Thyroid gland (tissue), 4 donors: ENCODE measurements around the gene CASQ1. TPM values are rescaled to one million over a fixed set of nuclear protein-coding genes. Genes with fewer than 3 reads are reported as not detected.

Experiments
- DNase-seq, 2 donors: peaks; one replicate each; pipeline ENCODE4 v3.0.0-alpha.2; 2019
- H3K27ac ChIP-seq, 3 donors: fragments of 200-600 bp; sonication (generic); 1 replicate in 2 of 3; 2 replicates in 1 of 3; pipeline ENCODE4 v1.5.1; 2016 to 2019; ENCODE audit warnings: mild to moderate bottlenecking in 1 of 3, moderate library complexity in 1 of 3
- H3K27me3 ChIP-seq: fragments of 200-600 bp; sonication (generic); one replicate; pipeline ENCODE4 v1.5.1; 2019
- H3K36me3 ChIP-seq, 2 donors: fragments of 200-600 bp; sonication (generic); one replicate each; pipeline ENCODE4 v1.5.1; 2016 to 2019
- H3K4me1 ChIP-seq, 2 donors: fragments of 200-600 bp; sonication (generic); one replicate each; pipeline ENCODE4 v1.5.1; 2017 to 2019
- H3K4me3 ChIP-seq, 3 donors: fragments of 200-600 bp; sonication (generic); replicated peaks in 1 of 3; 1 replicate in 2 of 3; 2 replicates in 1 of 3; pipeline ENCODE4 v1.5.1; 2016; ENCODE audit warnings: mild to moderate bottlenecking in 1 of 3
- H3K9me3 ChIP-seq: fragments of 200-600 bp; sonication (generic); one replicate; pipeline ENCODE4 v1.5.1; 2017
- POLR2A ChIP-seq, 2 donors: fragments of 450-650 bp; IDR thresholded peaks; one replicate each; pipeline ENCODE4 v1.6.1; 2017; ENCODE audit warnings: antibody characterized with exemption in 2 of 2, mild to moderate bottlenecking in 2 of 2, moderate library complexity in 1 of 2
- WGBS, 2 donors: methylation state at CpG; one replicate each; pipeline ENCODE4 v1.1.5; 2017; 5-methylcytosine and 5-hydroxymethylcytosine counted together
- intact Hi-C: fragments of 100-400 bp; cut with DNase I; formaldehyde crosslinking; loops from one replicate; pipeline ENCODE4 v1.15.1; 2023
- total RNA-seq, 4 donors: library from RNA; depleted of rRNA; stranded (reverse); fragments of >200 nt; gene quantifications; one replicate each; pipeline ENCODE4 v1.2.3, GENCODE V29; 2016
- TF ChIP-seq, protein P1 (sequence below), 6 experiments: fragments of 200-600 bp in 3 of 6; fragments of 450-650 bp in 3 of 6; sonication (generic) in 3 of 6; IDR thresholded peaks; one replicate each; pipeline ENCODE4 v1.5.1; 2016 to 2019; ENCODE audit warnings: antibody characterized with exemption in 6 of 6, mild to moderate bottlenecking in 2 of 6, inconsistent platforms in 1 of 6, moderate library complexity in 1 of 6

Gene CASQ1
- total RNA-seq, 4 donors from 2014 or later: not detected

- Histone ChIP-seq H3K27ac (no peak overlapping the region), H3K36me3 (no peaks in the 10 kb centered on the region), H3K4me1 (no peaks in the 10 kb centered on the region), H3K4me3 (no peak overlapping the region), H3K27me3 (no peaks in the 10 kb centered on the region), H3K9me3 (no peaks in the 10 kb centered on the region)
- TF ChIP-seq, protein P1, sequence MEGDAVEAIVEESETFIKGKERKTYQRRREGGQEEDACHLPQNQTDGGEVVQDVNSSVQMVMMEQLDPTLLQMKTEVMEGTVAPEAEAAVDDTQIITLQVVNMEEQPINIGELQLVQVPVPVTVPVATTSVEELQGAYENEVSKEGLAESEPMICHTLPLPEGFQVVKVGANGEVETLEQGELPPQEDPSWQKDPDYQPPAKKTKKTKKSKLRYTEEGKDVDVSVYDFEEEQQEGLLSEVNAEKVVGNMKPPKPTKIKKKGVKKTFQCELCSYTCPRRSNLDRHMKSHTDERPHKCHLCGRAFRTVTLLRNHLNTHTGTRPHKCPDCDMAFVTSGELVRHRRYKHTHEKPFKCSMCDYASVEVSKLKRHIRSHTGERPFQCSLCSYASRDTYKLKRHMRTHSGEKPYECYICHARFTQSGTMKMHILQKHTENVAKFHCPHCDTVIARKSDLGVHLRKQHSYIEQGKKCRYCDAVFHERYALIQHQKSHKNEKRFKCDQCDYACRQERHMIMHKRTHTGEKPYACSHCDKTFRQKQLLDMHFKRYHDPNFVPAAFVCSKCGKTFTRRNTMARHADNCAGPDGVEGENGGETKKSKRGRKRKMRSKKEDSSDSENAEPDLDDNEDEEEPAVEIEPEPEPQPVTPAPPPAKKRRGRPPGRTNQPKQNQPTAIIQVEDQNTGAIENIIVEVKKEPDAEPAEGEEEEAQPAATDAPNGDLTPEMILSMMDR (IDR thresholded peaks at IDR 0.05): no peak
- no peak for TF ChIP-seq POLR2A (IDR thresholded peaks at IDR 0.05)
- intact Hi-C loops: no loop called here
- no peak for DNase-seq
These were observed 41.1 kb upstream of the CASQ1 start for GRCh38 chr1:160149233-160149632.

DNA sequence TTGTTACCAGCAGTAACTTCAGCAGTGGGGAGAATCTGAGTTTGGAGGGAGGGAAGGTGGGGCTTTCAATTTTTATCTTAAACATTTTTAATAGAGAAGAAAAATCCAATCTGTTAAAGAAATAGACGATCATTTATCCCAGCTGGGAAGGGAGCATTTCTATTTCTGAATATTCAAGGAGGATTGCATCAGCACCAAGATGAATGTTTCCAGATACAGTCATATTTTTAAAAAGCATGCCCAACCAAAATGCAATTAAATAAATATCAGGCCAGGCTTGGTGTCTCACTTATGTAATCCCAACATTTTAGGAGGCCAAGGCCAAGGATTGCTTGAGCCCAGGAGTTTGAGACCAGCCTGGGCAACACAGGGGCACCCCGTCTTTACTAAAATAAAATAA, 40.7 kb upstream of the CASQ1 start:
- DNase-seq: no peak
- Histone ChIP-seq H3K9me3 (no peaks in the 10 kb centered on the region), H3K27ac (no peak overlapping the region), H3K27me3 (no peaks in the 10 kb centered on the region), H3K36me3 (no peaks in the 10 kb centered on the region), H3K4me1 (no peaks in the 10 kb centered on the region), H3K4me3 (no peak overlapping the region)
- 88% methylated on average over 2 of the region's 2 CpGs for WGBS, 2 donors
- TF ChIP-seq POLR2A (IDR thresholded peaks at IDR 0.05): no peak
- TF ChIP-seq, protein P1 (IDR thresholded peaks at IDR 0.05): no peak
- intact Hi-C loops: no loop called here

DNA sequence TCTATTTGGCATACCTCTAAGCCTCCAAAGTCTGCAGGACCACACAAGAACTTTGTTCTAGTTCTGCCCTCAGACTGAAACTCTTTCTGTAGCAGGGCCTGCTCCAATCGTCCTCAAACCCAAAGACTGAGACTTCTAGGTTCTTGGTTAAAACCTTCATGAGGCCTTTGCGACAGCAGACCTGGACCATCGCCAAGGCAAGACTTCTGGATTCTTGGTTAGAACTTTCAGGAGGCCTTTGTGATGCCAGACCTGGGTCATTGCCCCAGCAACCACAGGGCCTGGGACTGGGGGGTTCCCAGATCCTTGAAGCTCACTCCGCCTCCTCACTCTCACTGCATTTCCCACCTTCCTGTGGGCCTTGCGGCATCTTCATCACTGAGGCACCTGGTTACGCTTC, 39.1 kb upstream of the CASQ1 start, which contains the start of gene ATP1A4:
Gene ATP1A4, plus strand, starts transcription at position 301 of the 400 bp plus-strand sequence. CDS start 438 bp downstream, outside the sequence.
- Histone ChIP-seq H3K4me3 (no peak within 1 kb of the TSS), H3K27ac (no peak within 1 kb of the TSS), H3K27me3 (no peaks in the 10 kb centered on the region), H3K36me3 (no peaks in the 10 kb centered on the region), H3K4me1 (no peaks in the 10 kb centered on the region), H3K9me3 (no peaks in the 10 kb centered on the region)
- intact Hi-C loops: no loop called here
- TF ChIP-seq, protein P1 (IDR thresholded peaks at IDR 0.05): no peak
- no peak for TF ChIP-seq POLR2A (IDR thresholded peaks at IDR 0.05)
- WGBS, 2 donors: 89 to 90% methylated on average over 6 of the region's 6 CpGs
- DNase-seq: no peak

- DNase-seq: no peak
- no peak for TF ChIP-seq POLR2A (IDR thresholded peaks at IDR 0.05)
- TF ChIP-seq, protein P1 (IDR thresholded peaks at IDR 0.05): no peak
- H3K36me3 ChIP-seq: no peaks in the 10 kb centered on the region
- H3K9me3 ChIP-seq: no peaks in the 10 kb centered on the region
- no peak overlapping the region for H3K4me3 ChIP-seq
- H3K4me1 ChIP-seq: peaks cover 8 to 11% of the 10 kb centered on the region in 2 donors
- no peaks in the 10 kb centered on the region for H3K27me3 ChIP-seq
- 81 to 92% methylated on average over 3 of the region's 3 CpGs for WGBS, 2 donors
- no peak overlapping the region for H3K27ac ChIP-seq
- intact Hi-C loops: no loop called here
These were observed 35.6 kb upstream of the CASQ1 start for GRCh38 chr1:160154790-160155189.

DNA sequence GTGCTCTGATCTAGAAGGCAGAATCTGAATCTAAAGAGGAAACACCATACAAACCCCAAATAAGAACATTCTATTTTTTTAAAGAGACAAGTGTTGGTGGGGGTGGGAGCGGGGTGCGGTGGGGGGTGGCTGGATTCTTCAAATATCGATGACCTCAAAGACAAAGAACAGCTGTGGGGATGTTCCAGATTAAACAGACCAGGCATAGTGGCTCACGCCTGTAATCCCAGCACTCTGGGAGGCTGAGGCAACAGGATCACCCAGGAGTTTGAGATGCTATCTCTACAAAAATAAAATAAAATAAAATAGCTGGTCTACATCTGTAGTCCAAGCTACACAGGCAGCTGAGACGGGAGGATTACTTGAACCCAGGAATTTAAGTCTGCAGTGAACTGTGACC, 34.0 kb upstream of the CASQ1 start:
- WGBS, 2 donors: 78 to 82% methylated on average over 5 of the region's 5 CpGs
- no peak for DNase-seq

More for the DNA sequence above, 34.0 kb upstream of the CASQ1 start:
- TF ChIP-seq POLR2A (IDR thresholded peaks at IDR 0.05): no peak
- TF ChIP-seq, protein P1 (IDR thresholded peaks at IDR 0.05): no peak
- Histone ChIP-seq H3K27me3 (no peaks in the 10 kb centered on the region), H3K27ac (no peak overlapping the region), H3K36me3 (no peaks in the 10 kb centered on the region), H3K4me1 (peaks cover 8 to 16% of the 10 kb centered on the region in 2 donors), H3K9me3 (no peaks in the 10 kb centered on the region), H3K4me3 (no peak overlapping the region)
- intact Hi-C loops: no loop called here
